SH-SY5Y (cell line): ENCODE measurements around the gene RALGDS.

Experiments
- GATA2 ChIP-seq: IDR thresholded peaks from 2 replicates; pipeline ENCODE4 v1.6.1; 2011; ENCODE audit warnings: mild to moderate bottlenecking, low read depth, low read length
- GATA3 ChIP-seq: IDR thresholded peaks from 2 replicates; pipeline ENCODE4 v1.6.1; 2011; ENCODE audit warnings: low read depth, mild to moderate bottlenecking, low read length, moderate library complexity

- TF ChIP-seq GATA2 (no peak), GATA3 (no peak)
These were observed 20.3 kb downstream of the RALGDS start for GRCh38 chr9:133100506-133101355.
